ENCODE results near the gene IFNL1.
"Not testable (repeated sequence)": the region's sequence is repeated elsewhere in the genome, so short reads cannot be mapped to it uniquely, and the experiment has no call there.

Gene IFNL1

DNA sequence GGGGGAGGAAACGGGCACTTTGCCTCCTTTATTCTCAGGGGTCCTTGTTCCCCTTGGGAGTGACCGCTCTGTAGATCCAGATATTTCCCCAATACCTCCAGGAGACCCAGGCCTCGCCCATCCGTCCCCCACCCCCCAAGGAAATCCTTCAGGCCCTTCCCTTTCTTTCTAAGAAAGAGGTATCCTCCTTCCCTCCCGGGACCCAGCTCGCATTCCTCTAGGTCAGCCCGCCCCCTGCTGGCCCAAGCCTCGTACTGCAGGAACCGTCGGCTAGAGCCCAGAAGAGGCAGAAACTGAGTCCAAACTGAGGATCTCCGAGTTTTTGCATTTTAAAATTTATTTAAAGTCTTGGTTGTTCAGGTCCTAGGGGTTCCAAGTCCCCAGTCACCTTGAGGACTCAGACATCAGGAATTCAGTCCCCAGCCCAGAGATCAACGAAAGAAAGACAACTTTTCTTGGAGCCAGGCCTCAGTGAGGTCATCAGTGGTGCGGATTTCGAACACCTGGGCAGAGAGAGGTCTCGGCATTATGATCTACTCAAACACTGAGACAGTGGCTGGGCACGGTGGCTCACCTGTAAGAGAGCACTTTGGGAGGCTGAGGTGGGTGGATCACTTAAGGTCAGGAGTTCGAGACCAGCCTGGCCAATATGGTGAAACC is 32.0 kb downstream of the IFNL1 start:
- peak; percentile 64 to 76 for DNase-seq (ENCODE audit: extremely low read depth in 1 of 2, low read depth in 1 of 2)

DNA sequence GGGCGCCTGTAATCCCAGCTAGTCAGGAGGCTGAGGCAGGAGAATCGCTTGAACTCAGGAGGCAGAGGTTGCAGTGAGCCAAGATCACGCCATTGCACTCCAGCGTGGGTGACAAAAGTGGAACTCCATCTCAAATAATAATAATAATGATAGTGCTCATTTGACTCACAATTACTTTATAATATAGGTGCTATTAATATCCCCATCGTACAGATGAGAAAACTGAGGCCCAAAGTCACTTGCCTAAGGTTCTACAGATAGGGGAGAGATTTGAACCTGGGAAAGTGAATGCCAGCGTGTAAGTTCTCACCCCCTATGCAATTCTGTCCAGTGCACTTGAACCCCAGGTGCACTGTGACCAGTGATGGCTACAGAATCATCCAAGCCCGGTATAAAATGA is 33.7 kb downstream of the IFNL1 start:
- no peak for DNase-seq (ENCODE audit: extremely low read depth in 1 of 2, low read depth in 1 of 2)

DNA sequence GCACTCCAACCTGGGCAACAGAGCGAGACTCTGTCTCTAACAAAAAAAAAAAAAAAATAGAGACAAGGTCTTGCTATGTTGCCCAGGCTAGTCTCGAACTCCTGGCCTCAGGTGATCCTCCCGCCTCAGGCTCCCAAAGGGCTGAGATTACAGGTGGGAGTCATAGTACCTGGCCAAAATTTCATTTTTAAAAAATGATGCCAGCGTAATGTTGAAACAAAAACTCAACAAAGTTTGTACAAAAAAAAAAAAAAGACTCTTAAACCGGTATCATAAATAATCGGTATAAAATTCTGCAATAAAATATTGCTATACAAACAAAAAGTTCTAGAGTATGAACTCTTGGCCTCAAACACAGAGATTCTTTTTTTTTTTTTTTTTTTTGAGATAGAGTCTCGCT is 36.1 kb downstream of the IFNL1 start:
- no peak for DNase-seq (ENCODE audit: extremely low read depth in 1 of 2, low read depth in 1 of 2)

DNA sequence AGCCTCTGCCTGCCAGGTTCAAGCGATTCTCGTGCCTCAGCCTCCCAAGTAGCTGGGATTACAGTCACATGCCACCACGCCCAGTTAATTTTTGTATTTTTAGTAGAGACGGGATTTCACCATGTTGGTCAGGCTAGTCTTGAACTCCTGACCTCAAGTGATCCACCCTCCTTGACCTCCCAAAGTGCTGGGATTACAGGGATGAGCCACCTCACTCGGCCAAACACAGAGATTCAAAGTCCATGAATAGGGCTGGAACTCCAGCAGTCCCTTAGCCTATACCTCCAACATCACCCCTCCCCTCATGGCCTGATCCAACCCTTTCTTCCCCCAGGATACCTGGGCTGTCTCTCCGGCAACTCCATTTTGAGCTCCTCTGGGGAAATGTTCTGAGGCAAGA is 36.5 kb downstream of the IFNL1 start:
- not testable (repeated sequence) for DNase-seq (ENCODE audit: extremely low read depth in 1 of 2, low read depth in 1 of 2)

DNA sequence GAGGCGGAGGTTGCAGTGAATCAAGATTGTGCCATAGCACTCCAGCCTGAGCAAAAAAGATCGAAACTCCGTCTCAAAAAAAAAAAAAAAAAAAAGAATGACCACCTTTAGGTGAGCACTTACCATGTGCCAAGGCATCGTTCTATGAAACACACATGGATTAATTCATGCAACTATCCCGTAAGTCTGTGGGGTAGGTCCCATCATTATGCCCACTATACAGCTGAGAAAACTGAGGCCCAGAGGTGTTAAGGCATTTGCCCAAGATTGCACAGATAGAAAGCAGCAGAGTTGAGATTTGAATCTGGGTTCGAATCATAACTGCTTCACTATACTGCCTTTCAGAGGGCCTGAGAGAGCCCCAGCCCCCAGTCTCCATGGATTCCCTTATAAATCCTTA is 37.3 kb downstream of the IFNL1 start:
- DNase-seq (ENCODE audit: extremely low read depth in 1 of 2, low read depth in 1 of 2): no peak

DNA sequence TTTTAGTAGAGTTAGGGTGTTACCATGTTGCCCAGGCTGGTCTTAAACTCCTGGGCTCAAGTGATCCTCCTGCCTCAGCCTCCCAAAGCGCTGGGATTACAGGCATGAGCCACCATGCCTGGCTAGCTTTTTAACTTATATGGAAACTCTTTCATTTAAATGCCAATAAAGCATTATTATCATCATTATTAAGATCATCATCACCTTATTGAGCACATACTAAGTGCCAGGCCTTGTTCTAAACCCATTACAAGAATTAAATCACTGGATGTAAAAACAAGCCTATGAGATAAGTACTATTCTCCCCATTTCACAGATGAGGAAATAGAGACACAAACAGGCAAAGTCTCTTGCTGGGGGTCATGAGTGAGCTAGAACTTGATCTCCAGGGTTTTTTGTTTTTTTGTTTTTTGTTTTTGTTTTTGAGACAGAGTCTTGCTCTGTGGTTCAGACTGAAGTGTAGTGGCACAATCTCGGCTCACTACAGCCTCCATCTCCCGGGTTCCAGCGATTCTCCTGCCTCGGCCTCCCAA is 38.3 kb downstream of the IFNL1 start:
- no peak for DNase-seq (ENCODE audit: extremely low read depth in 1 of 2, low read depth in 1 of 2)

DNA sequence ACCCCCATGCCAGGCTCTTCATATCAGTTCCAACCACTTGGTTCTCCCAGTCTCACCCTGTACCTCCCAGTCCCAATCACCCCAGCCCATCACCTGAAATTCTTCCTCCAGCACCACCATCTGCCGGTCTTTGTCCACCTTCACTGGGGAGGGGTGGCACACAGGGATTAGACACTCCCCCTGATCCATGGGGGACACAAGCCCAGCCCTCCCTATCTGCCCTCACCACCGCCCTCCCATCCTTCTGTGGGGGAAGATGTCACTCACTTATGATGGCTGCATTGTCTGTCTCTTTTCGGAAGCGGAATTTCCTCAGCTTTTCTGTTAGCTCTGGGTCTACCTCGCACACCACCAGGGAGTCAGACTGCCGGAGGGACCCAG is 39.0 kb downstream of the IFNL1 start:
- DNase-seq (ENCODE audit: extremely low read depth in 1 of 2, low read depth in 1 of 2): no peak

DNA sequence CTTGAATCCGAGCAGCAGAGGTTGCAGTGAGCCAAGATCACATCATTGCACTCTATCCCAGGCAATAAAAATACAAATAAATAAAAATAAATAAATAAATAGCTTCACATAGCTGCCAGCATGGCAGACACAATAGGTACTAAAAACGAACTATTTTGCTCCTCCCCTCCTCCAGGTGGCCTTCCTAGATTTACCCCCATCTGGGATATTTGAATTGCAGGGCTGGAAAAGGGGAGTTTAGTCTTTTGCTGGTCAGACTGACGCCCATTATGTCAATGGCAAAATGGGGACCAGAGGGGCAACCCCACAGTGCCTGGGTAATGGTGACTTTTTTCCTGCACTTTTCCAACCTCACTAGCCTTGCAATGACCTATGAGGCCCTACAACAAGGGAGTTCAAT is 40.3 kb downstream of the IFNL1 start:
- no peak for DNase-seq (ENCODE audit: extremely low read depth in 1 of 2, low read depth in 1 of 2)

DNA sequence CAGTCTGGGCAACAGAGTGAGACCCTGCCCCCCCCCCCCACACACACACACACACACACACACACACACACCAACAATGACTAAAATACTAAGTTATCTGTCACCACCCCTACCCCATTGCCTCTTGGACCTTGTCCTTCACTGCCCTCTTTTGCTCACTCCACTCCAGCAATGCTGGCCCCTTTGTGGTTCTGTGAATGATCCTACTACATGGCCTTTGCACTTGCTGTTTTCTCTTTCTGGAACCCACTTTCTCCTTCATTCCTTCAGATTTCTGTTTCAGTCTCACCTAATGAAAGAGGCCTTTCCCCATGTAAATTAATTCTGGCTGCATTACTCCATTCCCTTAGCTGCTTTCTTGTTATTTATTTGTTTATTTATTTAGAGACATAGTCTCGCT is 43.5 kb downstream of the IFNL1 start:
- DNase-seq (ENCODE audit: extremely low read depth in 1 of 2, low read depth in 1 of 2): no peak

DNA sequence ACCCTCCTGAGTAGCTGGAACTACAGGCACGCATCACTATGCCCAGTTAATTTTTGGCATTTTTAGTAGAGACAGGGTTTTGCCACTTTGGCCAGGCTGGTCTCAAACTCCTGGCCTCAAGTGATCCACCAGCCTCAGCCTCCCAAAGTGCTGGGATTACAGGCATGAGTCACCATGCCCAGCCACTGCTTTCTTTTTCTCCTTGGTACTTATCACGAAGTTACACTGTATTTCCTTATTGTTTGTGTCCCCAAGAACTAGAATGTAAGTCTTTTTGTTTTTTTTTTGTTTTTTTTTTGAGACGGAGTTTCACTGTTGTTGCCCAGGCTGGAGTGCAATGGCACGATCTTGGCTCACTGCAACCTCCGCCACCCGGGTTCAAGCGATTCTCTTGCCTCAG is 43.9 kb downstream of the IFNL1 start:
- not testable (repeated sequence) for DNase-seq (ENCODE audit: extremely low read depth in 1 of 2, low read depth in 1 of 2)

DNA sequence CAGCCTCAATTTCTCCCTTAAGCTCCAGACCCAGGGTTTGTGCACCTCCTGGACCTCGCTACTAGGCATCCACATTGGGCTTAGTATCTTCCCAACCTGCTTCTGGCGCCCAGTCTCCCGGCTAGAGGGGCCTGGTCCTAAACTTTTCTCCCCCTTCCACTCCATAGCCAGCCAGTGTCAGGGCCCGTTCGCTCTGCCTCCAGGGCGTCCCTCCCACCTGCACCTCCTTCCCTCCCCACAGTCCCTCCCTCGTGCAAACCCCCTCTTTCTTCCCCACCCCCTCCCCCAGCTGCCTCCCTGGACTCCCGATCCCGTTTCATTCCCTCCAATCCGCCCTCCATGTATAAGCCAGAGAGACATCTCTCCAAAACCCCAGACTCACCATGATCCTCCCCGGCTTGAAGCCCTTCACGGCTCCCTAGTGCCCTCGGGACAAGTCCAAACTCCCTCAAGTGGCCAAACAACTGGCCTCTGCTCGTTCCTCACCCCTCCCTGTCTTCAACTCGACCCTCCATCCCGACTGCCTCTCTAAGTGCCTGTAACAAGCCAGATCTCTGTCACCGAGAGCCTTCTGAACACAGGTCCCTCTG is 45.0 kb downstream of the IFNL1 start:
- DNase-seq (ENCODE audit: extremely low read depth in 1 of 2, low read depth in 1 of 2): no peak

DNA sequence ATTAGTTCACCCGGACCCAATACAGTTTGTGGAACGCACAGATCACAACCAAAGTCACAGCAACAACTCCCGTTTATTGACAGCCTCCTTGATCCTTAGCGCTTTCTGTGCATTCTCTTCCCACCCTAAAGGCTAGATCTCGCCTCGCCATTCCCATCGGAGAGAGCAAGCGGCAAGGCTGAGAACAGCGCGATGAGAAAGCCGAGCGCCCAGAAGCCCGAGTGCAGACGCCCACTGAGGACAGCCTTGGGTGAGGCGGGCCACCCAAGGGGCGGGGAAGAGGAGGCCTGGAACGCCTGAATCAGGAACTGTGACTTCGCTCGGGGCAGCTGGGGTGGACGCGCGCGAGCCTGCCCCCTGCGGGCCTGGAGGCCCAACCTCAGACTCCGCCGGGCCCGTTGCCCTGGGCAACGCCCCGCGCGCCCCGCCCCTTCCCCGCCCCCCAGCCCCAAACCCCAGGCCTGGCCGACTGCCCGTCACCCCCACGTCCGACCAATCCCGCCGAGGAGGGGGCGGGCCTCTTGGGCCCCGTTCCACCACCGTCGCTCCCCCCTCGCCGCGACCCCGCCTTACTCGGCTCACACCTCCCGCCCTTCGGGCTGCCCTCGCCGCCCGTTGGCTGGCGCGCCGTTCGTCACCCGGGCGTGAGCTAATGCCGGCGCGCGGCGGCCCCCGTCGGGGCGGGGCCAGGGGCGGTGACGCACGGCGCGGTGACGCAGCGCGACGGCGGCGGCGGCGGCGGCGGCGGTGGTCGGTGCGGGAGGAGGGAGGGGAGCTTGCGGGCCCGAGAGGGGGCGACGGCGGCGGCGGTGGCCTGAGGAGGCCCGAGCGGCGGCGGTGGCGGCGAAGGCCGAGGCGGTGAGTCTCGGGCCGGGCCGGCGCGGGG is 45.8 kb downstream of the IFNL1 start, which contains the start of gene SAMD4B:
TSS of gene SAMD4B (plus strand) at position 703 of the 886 bp plus-strand sequence. CDS start 14,473 bp downstream, outside the sequence.
- DNase-seq (ENCODE audit: extremely low read depth in 1 of 2, low read depth in 1 of 2): peak; percentile 95 to 99

DNA sequence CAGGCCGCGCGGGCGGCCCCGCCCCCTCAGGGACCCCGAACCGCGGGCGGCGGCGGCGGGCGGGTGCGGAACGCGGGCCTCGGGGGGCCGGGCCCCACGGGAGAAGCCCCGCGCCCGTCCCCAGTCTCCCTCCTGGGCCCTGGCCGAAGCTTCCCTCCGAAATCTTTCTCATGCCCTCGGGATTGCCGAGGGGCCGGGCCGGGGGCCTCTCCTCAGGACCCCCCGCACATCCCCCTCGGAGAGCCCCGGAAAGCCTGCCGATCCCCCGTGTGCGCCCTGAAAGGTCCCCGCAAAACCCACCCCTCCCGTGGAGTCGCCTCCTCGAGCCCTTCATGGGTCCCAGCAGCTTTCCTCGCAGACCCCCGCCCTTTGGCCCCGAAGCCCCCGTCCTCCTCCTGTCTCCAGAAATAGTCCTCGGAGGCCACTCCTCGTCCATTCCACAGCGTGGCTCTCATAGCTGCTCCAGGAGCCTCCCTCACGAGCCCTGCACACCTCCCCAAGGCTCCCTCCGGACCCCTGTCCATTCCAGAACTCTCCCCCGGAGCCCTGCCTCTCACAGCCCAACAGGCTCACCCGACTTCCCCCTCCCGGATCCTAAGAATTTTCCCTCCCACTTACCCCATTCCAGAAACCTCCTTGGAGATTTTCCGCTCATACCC is 46.6 kb downstream of the IFNL1 start:
- no peak for DNase-seq (ENCODE audit: extremely low read depth in 1 of 2, low read depth in 1 of 2)

DNA sequence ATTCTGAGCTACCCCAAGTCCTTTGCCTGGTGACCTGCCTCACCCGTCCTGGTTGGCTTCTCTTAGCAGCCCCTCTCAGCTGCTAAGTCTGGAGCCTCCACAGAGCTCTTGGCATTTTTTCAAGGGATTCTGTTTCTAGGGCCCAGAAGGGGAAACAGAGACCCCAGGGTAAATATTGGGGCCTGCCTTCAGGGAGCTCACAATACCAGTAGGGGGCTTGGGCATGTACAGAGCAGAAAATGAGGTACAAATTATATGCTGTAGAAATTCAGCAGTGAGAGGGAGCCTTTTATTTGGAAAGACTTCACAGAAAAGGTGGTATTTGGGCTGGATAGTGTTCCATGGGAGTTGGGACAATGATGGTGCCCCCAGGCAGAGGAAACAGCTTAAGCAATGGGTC is 49.7 kb downstream of the IFNL1 start:
- DNase-seq (ENCODE audit: extremely low read depth in 1 of 2, low read depth in 1 of 2): no peak

DNA sequence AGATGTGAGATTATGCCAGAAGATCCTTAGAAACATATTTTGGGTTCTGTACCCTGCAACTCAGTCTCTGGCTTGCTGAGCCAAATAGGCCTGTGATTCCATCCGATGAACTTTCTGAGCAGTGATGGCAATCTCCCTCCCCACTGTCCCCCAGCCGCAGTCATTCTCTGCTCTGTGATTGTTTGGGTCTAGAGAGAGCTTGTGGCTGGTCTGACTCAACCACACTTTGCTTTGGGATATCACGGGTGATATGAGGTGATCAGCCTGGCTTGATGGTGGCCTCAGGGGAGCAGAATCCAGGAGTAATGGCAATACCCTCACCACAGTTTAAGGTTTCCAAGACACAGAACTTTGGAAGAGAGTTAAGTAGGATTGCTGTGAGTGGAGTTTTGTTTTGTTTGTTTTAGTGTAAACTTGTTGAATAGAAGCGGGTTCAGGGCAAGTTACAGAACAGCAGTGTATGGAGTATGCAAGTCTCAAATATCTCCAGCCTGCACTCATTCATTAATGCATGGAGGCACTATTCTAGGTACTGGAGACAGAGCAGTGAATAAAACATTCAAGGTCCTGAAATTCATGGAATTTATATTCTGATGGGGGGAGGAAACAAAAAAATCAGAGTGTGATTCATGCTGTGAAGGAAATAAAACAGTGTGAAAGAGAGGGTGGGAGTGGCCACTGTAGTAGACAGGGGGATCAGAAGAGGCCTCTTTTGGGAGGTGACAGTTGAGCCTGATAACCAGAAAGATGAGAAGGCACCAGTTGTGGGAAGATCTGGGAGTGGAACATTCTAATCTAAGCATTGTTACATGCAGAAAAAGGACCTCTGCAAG is 51.3 kb downstream of the IFNL1 start:
- DNase-seq (ENCODE audit: extremely low read depth in 1 of 2, low read depth in 1 of 2): no peak

Data from activated CD8-positive, alpha-beta memory T cell treated with anti-CD3 and anti-CD28 coated beads for 1 hour (primary cell).